ENCODE data around the gene SLC16A14. TPM values are rescaled to one million over a fixed set of nuclear protein-coding genes. Genes with fewer than 3 reads are reported as not detected.

The SLC16A14 gene
- total RNA-seq, 2 experiments from 2014 or later: 0.63 to 0.89 TPM

- no peaks in the 10 kb centered on the region for H3K27me3 ChIP-seq (ENCODE audit: control insufficient read depth in 1 of 2, insufficient read depth in 2 of 2, low read length in 2 of 2)
- Mint-ChIP-seq H3K27me3 (no peaks in the 10 kb centered on the region), H3K36me3 (ENCODE audit: low read depth) (no peaks in the 10 kb centered on the region), H3K4me1 (ENCODE audit: low read depth) (no peaks in the 10 kb centered on the region), H3K27ac (no peak overlapping the region), H3K4me3 (no peak overlapping the region), H3K9me3 (no peaks in the 10 kb centered on the region)
- H3K4me3 ChIP-seq (ENCODE audit: low read length): no peak overlapping the region
- TF ChIP-seq CTCF (IDR thresholded peaks at IDR 0.05): no peak
- DNase-seq (no peak), ATAC-seq (ENCODE audit: poor library complexity) (no peak)
- H3K36me3 ChIP-seq (ENCODE audit: insufficient read depth, low read length): no peaks in the 10 kb centered on the region
- intact Hi-C loops (cut with DNase I, micrococcal nuclease): no loop called here
- no peaks in the 10 kb centered on the region for H3K4me1 ChIP-seq (ENCODE audit: insufficient read depth, low read length)
- POLR2A ChIA-PET: no interaction called here
- no peaks in the 10 kb centered on the region for H3K9me3 ChIP-seq (ENCODE audit: control insufficient read depth in 1 of 2, insufficient read depth in 1 of 2, low read length in 2 of 2)
- CTCF ChIA-PET: interaction anchor here (0.8 kb wide), 1 partner anchor 54 kb away, joined by 3 read pairs; no protein-coding TSS in a partner anchor
- H3K27ac ChIP-seq (ENCODE audit: low read depth in 1 of 2, low read length in 2 of 2): no peak overlapping the region
Observed at GRCh38 chr2:230016844-230017243, 51.9 kb downstream of the SLC16A14 start.

GRCh38 chr2:230012267-230012884 is 56.3 kb downstream of the SLC16A14 start:
- CTCF ChIA-PET: interaction anchor here (1.1 kb wide), 1 partner anchor 178 kb away, joined by 4 read pairs; no protein-coding TSS in a partner anchor
- H3K4me3 ChIP-seq (ENCODE audit: low read length): no peak overlapping the region
- no peaks in the 10 kb centered on the region for H3K36me3 ChIP-seq (ENCODE audit: insufficient read depth, low read length)
- H3K27ac ChIP-seq (ENCODE audit: low read depth in 1 of 2, low read length in 2 of 2): no peak overlapping the region
- Mint-ChIP-seq H3K27me3 (no peaks in the 10 kb centered on the region), H3K27ac (no peak overlapping the region), H3K4me1 (ENCODE audit: low read depth) (no peaks in the 10 kb centered on the region), H3K9me3 (no peaks in the 10 kb centered on the region), H3K4me3 (no peak overlapping the region), H3K36me3 (ENCODE audit: low read depth) (no peaks in the 10 kb centered on the region)
- intact Hi-C loops (cut with DNase I, micrococcal nuclease): no loop called here
- no peak for ATAC-seq (ENCODE audit: poor library complexity)
- no peaks in the 10 kb centered on the region for H3K27me3 ChIP-seq (ENCODE audit: control insufficient read depth in 1 of 2, insufficient read depth in 2 of 2, low read length in 2 of 2)
- H3K4me1 ChIP-seq (ENCODE audit: insufficient read depth, low read length): no peaks in the 10 kb centered on the region
- TF ChIP-seq CTCF (IDR thresholded peaks at IDR 0.05): no peak
- DNase-seq: no peak
- no peaks in the 10 kb centered on the region for H3K9me3 ChIP-seq (ENCODE audit: control insufficient read depth in 1 of 2, insufficient read depth in 1 of 2, low read length in 2 of 2)
- POLR2A ChIA-PET: no interaction called here

GRCh38 chr2:230011617-230012016 is 57.1 kb downstream of the SLC16A14 start:
- DNase-seq: no peak
- CTCF ChIA-PET: interaction anchor here (0.7 kb wide), 1 partner anchor 37 kb away, joined by 3 read pairs; no protein-coding TSS in a partner anchor
- H3K27ac ChIP-seq (ENCODE audit: low read depth in 1 of 2, low read length in 2 of 2): no peak overlapping the region
- no peak for ATAC-seq (ENCODE audit: poor library complexity)
- intact Hi-C loops (cut with DNase I, micrococcal nuclease): no loop called here
- POLR2A ChIA-PET: no interaction called here
- Mint-ChIP-seq H3K9me3 (no peaks in the 10 kb centered on the region), H3K27me3 (no peaks in the 10 kb centered on the region), H3K4me1 (ENCODE audit: low read depth) (no peaks in the 10 kb centered on the region), H3K27ac (no peak overlapping the region), H3K4me3 (no peak overlapping the region), H3K36me3 (ENCODE audit: low read depth) (no peaks in the 10 kb centered on the region)
- no peaks in the 10 kb centered on the region for H3K9me3 ChIP-seq (ENCODE audit: control insufficient read depth in 1 of 2, insufficient read depth in 1 of 2, low read length in 2 of 2)
- no peaks in the 10 kb centered on the region for H3K36me3 ChIP-seq (ENCODE audit: insufficient read depth, low read length)
- no peak overlapping the region for H3K4me3 ChIP-seq (ENCODE audit: low read length)
- H3K4me1 ChIP-seq (ENCODE audit: insufficient read depth, low read length): no peaks in the 10 kb centered on the region
- no peak for TF ChIP-seq CTCF (IDR thresholded peaks at IDR 0.05)
- no peaks in the 10 kb centered on the region for H3K27me3 ChIP-seq (ENCODE audit: control insufficient read depth in 1 of 2, insufficient read depth in 2 of 2, low read length in 2 of 2)

Data from CD4-positive, alpha-beta T cell (primary cell).